Measurements from ENCODE around the gene CANX. TPM values are rescaled to one million over a fixed set of nuclear protein-coding genes. Genes with fewer than 3 reads are reported as not detected.

The CANX gene
- total and polyA plus RNA-seq, 2 of the 13 experiments (the other 11 are each of a cell fraction or from before 2014, with no cell fraction given): 477 to 680 TPM

GRCh38 chr5:179697993-179698934 is 503 bp upstream of the CANX start (continued):
- no peak for TF ChIP-seq ZNF766 (CRISPR knock-in tag; IDR thresholded peaks at IDR 0.05; ENCODE audit: borderline replicate concordance)
- peak; percentile 37; the same call in 1 of the 2 replicates for TF ChIP-seq ZBTB25 (CRISPR knock-in tag; IDR thresholded peaks at IDR 0.05)
- TF ChIP-seq HNF4G (IDR thresholded peaks at IDR 0.05; ENCODE audit: borderline replicate concordance, low read depth, low read length): no peak; the same call in 1 of the 2 replicates
- peak; percentile 49; the same call in 1 of the 2 replicates for TF ChIP-seq HNF4G (CRISPR knock-in tag; IDR thresholded peaks at IDR 0.05; ENCODE audit: borderline replicate concordance, low read depth)
- no peak for TF ChIP-seq RXRA (CRISPR knock-in tag; IDR thresholded peaks at IDR 0.05)
- TF ChIP-seq MED13 (CRISPR knock-in tag; IDR thresholded peaks at IDR 0.05): no peak
- no peak for TF ChIP-seq CEBPB (IDR thresholded peaks at IDR 0.05; ENCODE audit: borderline replicate concordance, low read depth, low read length)
- TF ChIP-seq MAFG (CRISPR knock-in tag; IDR thresholded peaks at IDR 0.05): no peak
- peak; percentile 51; the same call in 1 of the 2 replicates for TF ChIP-seq HOXD1 (CRISPR knock-in tag; IDR thresholded peaks at IDR 0.05)
- 0 out of 2 replicates have a peak, but pooled peaks have one; percentile 32 for TF ChIP-seq ETV6 (CRISPR knock-in tag; conservative IDR thresholded peaks at IDR 0.05)
- peak; percentile 58; the same call in 1 of the 2 replicates for TF ChIP-seq GZF1 (CRISPR knock-in tag; IDR thresholded peaks at IDR 0.05)
- TF ChIP-seq MLX (CRISPR knock-in tag; IDR thresholded peaks at IDR 0.05): no peak
- no peak for TF ChIP-seq SPEN (CRISPR knock-in tag; IDR thresholded peaks at IDR 0.05; ENCODE audit: low read depth)
- no peak; the same call in 1 of the 2 replicates for TF ChIP-seq SALL2 (CRISPR knock-in tag; IDR thresholded peaks at IDR 0.05)
- TF ChIP-seq ATF5 (CRISPR knock-in tag; IDR thresholded peaks at IDR 0.05; ENCODE audit: low read depth): no peak
- TF ChIP-seq POLR2AphosphoS5 (IDR thresholded peaks at IDR 0.05; ENCODE audit: low read depth, low read length): peak; percentile 66
- peak; percentile 90 for TF ChIP-seq HDAC1 (CRISPR knock-in tag; IDR thresholded peaks at IDR 0.05)
- TF ChIP-seq MTERF4 (CRISPR knock-in tag; IDR thresholded peaks at IDR 0.05): no peak
- TF ChIP-seq ELF1 (CRISPR knock-in tag; IDR thresholded peaks at IDR 0.05): peak; percentile 95
- TF ChIP-seq ZNF234 (CRISPR knock-in tag; conservative IDR thresholded peaks at IDR 0.05): no peak
- TF ChIP-seq ZNF556 (CRISPR knock-in tag; IDR thresholded peaks at IDR 0.05; ENCODE audit: borderline replicate concordance): 0 out of 2 replicates have a peak, but pooled peaks have one; percentile 30
- no peak for TF ChIP-seq TBP (CRISPR knock-in tag; IDR thresholded peaks at IDR 0.05)
- no peak for TF ChIP-seq HHEX (CRISPR knock-in tag; IDR thresholded peaks at IDR 0.05)
- no peak; the same call in 1 of the 2 replicates for TF ChIP-seq GATA4 (IDR thresholded peaks at IDR 0.05; ENCODE audit: borderline replicate concordance, low read depth)
- no peak for TF ChIP-seq NR1H2 (CRISPR knock-in tag; IDR thresholded peaks at IDR 0.05; ENCODE audit: borderline replicate concordance, low read depth)
- TF ChIP-seq ZNF224 (CRISPR knock-in tag; IDR thresholded peaks at IDR 0.05): no peak
- TF ChIP-seq ZNF83 (CRISPR knock-in tag; IDR thresholded peaks at IDR 0.05; ENCODE audit: borderline replicate concordance): no peak
- no peak for TF ChIP-seq ZNF484 (CRISPR knock-in tag; IDR thresholded peaks at IDR 0.05; ENCODE audit: borderline replicate concordance, low read depth)
- no peak for TF ChIP-seq ZNF589 (CRISPR knock-in tag; conservative IDR thresholded peaks at IDR 0.05)

Measured in HepG2 (cell line).